ENCODE results near the gene CST9.
"Not testable (repeated sequence)": the region's sequence is repeated elsewhere in the genome, so short reads cannot be mapped to it uniquely, and the experiment has no call there.

The CST9 gene

GRCh38 chr20:23636908-23637281 is 31.2 kb upstream of the CST9 start:
- no peak for DNase-seq

- DNase-seq: no peak
Measured at GRCh38 chr20:23636182-23636907, 30.6 kb upstream of the CST9 start.

- not testable (repeated sequence) for DNase-seq
Measured at GRCh38 chr20:23635768-23636090, 30.0 kb upstream of the CST9 start.

GRCh38 chr20:23634985-23635767 is 29.5 kb upstream of the CST9 start:
- DNase-seq: no peak

GRCh38 chr20:23634044-23634801 is 28.5 kb upstream of the CST9 start:
- DNase-seq: no peak

GRCh38 chr20:23632711-23633573 is 27.2 kb upstream of the CST9 start:
- no peak for DNase-seq

- no peak for DNase-seq
Measured at GRCh38 chr20:23631981-23632710, 26.4 kb upstream of the CST9 start.

- no peak for DNase-seq
Measured at GRCh38 chr20:23631226-23631822, 25.6 kb upstream of the CST9 start.

- no peak for DNase-seq
Measured at GRCh38 chr20:23630392-23630849, 24.7 kb upstream of the CST9 start.

- no peak for DNase-seq
Measured at GRCh38 chr20:23629542-23630391, 24.1 kb upstream of the CST9 start.

GRCh38 chr20:23629017-23629541 is 23.4 kb upstream of the CST9 start:
- no peak for DNase-seq

- no peak for DNase-seq
Measured at GRCh38 chr20:23628402-23629016, 22.8 kb upstream of the CST9 start.

- DNase-seq: no peak
Measured at GRCh38 chr20:23627501-23627900, 21.8 kb upstream of the CST9 start.

- no peak for DNase-seq
Measured at GRCh38 chr20:23626040-23626620, 20.4 kb upstream of the CST9 start.

GRCh38 chr20:23625236-23625964 is 19.7 kb upstream of the CST9 start:
- no peak for DNase-seq

- no peak for DNase-seq
Measured at GRCh38 chr20:23624324-23624691, 18.6 kb upstream of the CST9 start.

GRCh38 chr20:23623666-23624323 is 18.1 kb upstream of the CST9 start:
- no peak for DNase-seq

- DNase-seq: peak; percentile 58
Measured at GRCh38 chr20:23622839-23623343, 17.2 kb upstream of the CST9 start.

Measured in femur (tissue), 1 donor.